Stimulated activated CD8-positive, alpha-beta memory T cell treated with anti-CD3 and anti-CD28 coated beads, Interleukin-7, amount 100 ng/mL, for 24 hours (primary cell): ENCODE measurements around the gene CREG1.
"Not testable (repeated sequence)": the region's sequence is repeated elsewhere in the genome, so short reads cannot be mapped to it uniquely, and the experiment has no call there.

Experiments
- DNase-seq: peaks from one replicate; pipeline ENCODE4 v3.0.0-alpha.2; 2020; ENCODE audit warnings: low read depth

Gene CREG1

GRCh38 chr1:167564612-167565270, 11.2 kb upstream of the CREG1 start:
- DNase-seq = no peak

GRCh38 chr1:167563579-167564246, 10.2 kb upstream of the CREG1 start:
- DNase-seq = no peak

GRCh38 chr1:167562702-167563101, 9.1 kb upstream of the CREG1 start:
- DNase-seq = no peak

GRCh38 chr1:167561753-167562152, 8.2 kb upstream of the CREG1 start:
- DNase-seq = no peak

GRCh38 chr1:167555971-167556714, 2.6 kb upstream of the CREG1 start:
- DNase-seq = peak; percentile 56

- DNase-seq = not testable (repeated sequence)
These were observed 1.5 kb upstream of the CREG1 start for GRCh38 chr1:167555072-167555471.

- DNase-seq = no peak
These were observed 642 bp upstream of the CREG1 start for GRCh38 chr1:167554028-167554779.

- DNase-seq = no peak
These were observed 2.2 kb downstream of the CREG1 start for GRCh38 chr1:167551362-167551761.

GRCh38 chr1:167548059-167548932, 5.3 kb downstream of the CREG1 start:
- DNase-seq = no peak

- DNase-seq = no peak
These were observed 6.6 kb downstream of the CREG1 start for GRCh38 chr1:167546935-167547334.

- DNase-seq = no peak
These were observed 8.2 kb downstream of the CREG1 start for GRCh38 chr1:167545349-167545748.

GRCh38 chr1:167544447-167545093, 9.0 kb downstream of the CREG1 start:
- no peak for DNase-seq

- no peak for DNase-seq
These were observed 10.2 kb downstream of the CREG1 start for GRCh38 chr1:167543199-167543990.

GRCh38 chr1:167542109-167543032, 11.2 kb downstream of the CREG1 start:
- no peak for DNase-seq

- DNase-seq = no peak
These were observed 12.0 kb downstream of the CREG1 start for GRCh38 chr1:167541610-167542009.

GRCh38 chr1:167541003-167541402, 12.6 kb downstream of the CREG1 start:
- DNase-seq = no peak

GRCh38 chr1:167538657-167539056, 14.9 kb downstream of the CREG1 start:
- no peak for DNase-seq

GRCh38 chr1:167533851-167534300, 19.7 kb downstream of the CREG1 start:
- no peak for DNase-seq
